Embryonic facial prominence (tissue), 1 donor: ENCODE data around the gene PSMF1.
"Not testable (repeated sequence)": the region's sequence is repeated elsewhere in the genome, so short reads cannot be mapped to it uniquely, and the experiment has no call there.

Source experiments
- DNase-seq: peaks from one replicate; pipeline ENCODE4 v3.0.0-alpha.2; 2016; ENCODE audit errors: extremely low spot score

Gene PSMF1

GRCh38 chr20:1122388-1123315, 4.2 kb downstream of the PSMF1 start:
- no peak for DNase-seq

- no peak for DNase-seq
These were observed 5.3 kb downstream of the PSMF1 start for GRCh38 chr20:1123666-1124065.

GRCh38 chr20:1124421-1124820, 6.0 kb downstream of the PSMF1 start:
- no peak for DNase-seq

GRCh38 chr20:1125277-1125676, 6.9 kb downstream of the PSMF1 start:
- no peak for DNase-seq

- no peak for DNase-seq
These were observed 9.4 kb downstream of the PSMF1 start for GRCh38 chr20:1127840-1128239.

GRCh38 chr20:1130058-1130694, 11.8 kb downstream of the PSMF1 start:
- DNase-seq = no peak

- no peak for DNase-seq
These were observed 12.4 kb downstream of the PSMF1 start for GRCh38 chr20:1130847-1131246.

GRCh38 chr20:1131354-1131753, 13.0 kb downstream of the PSMF1 start:
- DNase-seq = no peak

GRCh38 chr20:1134355-1134754, 16.0 kb downstream of the PSMF1 start:
- no peak for DNase-seq

GRCh38 chr20:1134836-1135235, 16.4 kb downstream of the PSMF1 start:
- DNase-seq = no peak

GRCh38 chr20:1137236-1137635, 18.8 kb downstream of the PSMF1 start:
- no peak for DNase-seq

- DNase-seq = no peak
These were observed 26.2 kb downstream of the PSMF1 start for GRCh38 chr20:1144401-1145172.

- DNase-seq = no peak
These were observed 28.6 kb downstream of the PSMF1 start for GRCh38 chr20:1146957-1147356.

- DNase-seq = not testable (repeated sequence)
These were observed 31.4 kb downstream of the PSMF1 start for GRCh38 chr20:1149812-1150211.

GRCh38 chr20:1150218-1150617, 31.8 kb downstream of the PSMF1 start:
- DNase-seq = no peak

- DNase-seq = no peak
These were observed 32.6 kb downstream of the PSMF1 start for GRCh38 chr20:1150968-1151367.

GRCh38 chr20:1154226-1154625, 35.8 kb downstream of the PSMF1 start:
- DNase-seq = no peak

- no peak for DNase-seq
These were observed 36.3 kb downstream of the PSMF1 start for GRCh38 chr20:1154691-1155090.

GRCh38 chr20:1155342-1155741, 36.9 kb downstream of the PSMF1 start:
- no peak for DNase-seq

- DNase-seq = no peak
These were observed 42.1 kb downstream of the PSMF1 start for GRCh38 chr20:1160496-1160895.

GRCh38 chr20:1160991-1161390, 42.6 kb downstream of the PSMF1 start:
- DNase-seq = no peak

- DNase-seq = no peak
These were observed 44.7 kb downstream of the PSMF1 start for GRCh38 chr20:1163105-1163504.
